Endothelial cell of umbilical vein (primary cell): Measurements from ENCODE around the gene CPA3. TPM values are rescaled to one million over a fixed set of nuclear protein-coding genes. Genes with fewer than 3 reads are reported as not detected.
A peak's percentile ranks its signal among the peaks of the same experiment; 100 is the strongest.

Experiments used
- BruUV-seq: library from RNA; stranded (reverse); fragments of 400-500 nt; replicated peaks from 2 replicates; lab custom pipeline; 2021; lab: Mats Ljungman, UMichigan
- CTCF ChIA-PET: fragments of 300-600, 350-600 bp; sonication (Branson Sonifier 250); formaldehyde crosslinking; loops from one replicate; lab custom pipeline; 2021; ENCODE audit warnings: antibody characterized with exemption, inconsistent platforms; lab: Charles Lee
- POLR2A ChIA-PET: fragments of 300-600, 350-600 bp; sonication (Branson Sonifier 250); formaldehyde crosslinking; loops from one replicate; lab custom pipeline; 2021; ENCODE audit warnings: antibody characterized with exemption, inconsistent platforms; lab: Charles Lee
- DNase-seq: peaks from one replicate; pipeline ENCODE4 v3.0.0-alpha.2; 2011; ENCODE audit warnings: low read depth, low spot score
- FAIRE-seq: peaks from 2 replicates; lab custom pipeline; 2011; peaks lifted over from hg19 to GRCh38; lab: Jason Lieb, UNC
- H2AFZ ChIP-seq: 2 replicates; pipeline ENCODE4 v1.6.0; 2012; ENCODE audit warnings: low read depth, low read length, control low read depth, inconsistent platforms
- H3K27ac ChIP-seq: 2 replicates; pipeline ENCODE4 v1.5.1; 2011; ENCODE audit warnings: low read depth, mild to moderate bottlenecking, control low read depth, low read length, moderate library complexity; ENCODE audit not compliant: insufficient read depth
- H3K27me3 ChIP-seq, 2 experiments: 2 replicates each; pipeline versions ENCODE4 v1.6.0 to v1.6.1; 2011; ENCODE audit warnings: low read length in 2 of 2, mixed read lengths in 1 of 2; ENCODE audit not compliant: control insufficient read depth in 2 of 2, insufficient read depth in 2 of 2
- H3K36me3 ChIP-seq, 2 experiments: 2 replicates in 1 of 2; 3 replicates in 1 of 2; pipeline ENCODE4 v1.5.1; 2011; ENCODE audit warnings: low read length in 2 of 2, mild to moderate bottlenecking in 1 of 2, moderate library complexity in 1 of 2; ENCODE audit not compliant: control insufficient read depth in 2 of 2, insufficient read depth in 2 of 2; ENCODE audit errors: extremely low read depth in 1 of 2
- H3K4me1 ChIP-seq: 3 replicates; pipeline ENCODE4 v1.5.1; 2011; ENCODE audit warnings: mild to moderate bottlenecking, low read length; ENCODE audit not compliant: control insufficient read depth, insufficient read depth; ENCODE audit errors: extremely low read depth
- H3K4me2 ChIP-seq: 2 replicates; pipeline ENCODE4 v1.6.1; 2011; ENCODE audit warnings: low read length, control low read depth, mixed read lengths; ENCODE audit not compliant: insufficient read depth
- H3K4me3 ChIP-seq, 3 experiments: fragments of 200-600 bp in 1 of 3; sonication (generic), shearing (Covaris generic) in 1 of 3; replicated peaks in 1 of 3; 2 replicates each; pipeline ENCODE4 v1.5.1; 2011 to 2016; ENCODE audit warnings: control low read depth in 3 of 3, low read length in 3 of 3, mild to moderate bottlenecking in 2 of 3, inconsistent platforms in 1 of 3, low read depth in 1 of 3, moderate library complexity in 1 of 3; ENCODE audit not compliant: insufficient read depth in 1 of 3
- H3K79me2 ChIP-seq: 2 replicates; pipeline ENCODE4 v1.6.0; 2012; ENCODE audit warnings: low read length, inconsistent platforms; ENCODE audit not compliant: control insufficient read depth, insufficient read depth
- H3K9ac ChIP-seq: replicated peaks from 2 replicates; pipeline ENCODE3; 2011; ENCODE audit warnings: low read length, control low read depth; ENCODE audit not compliant: insufficient read depth; ENCODE audit errors: extremely low read depth
- H3K9me1 ChIP-seq: replicated peaks from 3 replicates; pipeline ENCODE4 v1.6.0; 2011; ENCODE audit warnings: mild to moderate bottlenecking, low read length; ENCODE audit not compliant: control insufficient read depth, insufficient read depth; ENCODE audit errors: extremely low read depth
- H3K9me3 ChIP-seq: replicated peaks from 2 replicates; pipeline ENCODE4 v1.5.1; 2012; ENCODE audit warnings: low read length, inconsistent platforms; ENCODE audit not compliant: control insufficient read depth, insufficient read depth
- H4K20me1 ChIP-seq: replicated peaks from 2 replicates; pipeline ENCODE3; 2011; ENCODE audit warnings: mild to moderate bottlenecking, low read length; ENCODE audit not compliant: control insufficient read depth, insufficient read depth; ENCODE audit errors: extremely low read depth
- CTCF ChIP-seq, 2 donors: IDR thresholded peaks; 1 replicate in 1 of 2; 2 replicates in 1 of 2; pipeline ENCODE4 v1.5.1; 2011; ENCODE audit warnings: low read length in 2 of 2, mild to moderate bottlenecking in 2 of 2, moderate library complexity in 2 of 2, control low read depth in 1 of 2, inconsistent platforms in 1 of 2, low read depth in 1 of 2; ENCODE audit not compliant: insufficient read depth in 1 of 2; ENCODE audit errors: extremely low read depth in 1 of 2
- EZH2 ChIP-seq: IDR thresholded peaks from 2 replicates; pipeline ENCODE4 v1.6.1; 2012; ENCODE audit warnings: borderline replicate concordance, low read depth, mild to moderate bottlenecking, moderate library complexity, low read length, inconsistent platforms; ENCODE audit not compliant: severe bottlenecking
- FOS ChIP-seq: IDR thresholded peaks from 2 replicates; pipeline ENCODE4 v1.6.1; 2011; ENCODE audit warnings: mild to moderate bottlenecking, low read length, moderate library complexity, borderline replicate concordance; ENCODE audit not compliant: insufficient read depth
- GATA2 ChIP-seq: IDR thresholded peaks from 2 replicates; pipeline ENCODE4 v1.7.0; 2011; ENCODE audit warnings: low read depth, mild to moderate bottlenecking, moderate library complexity, mixed read lengths, low read length; ENCODE audit not compliant: insufficient read length, insufficient read depth
- JUN ChIP-seq: IDR thresholded peaks from 2 replicates; pipeline ENCODE4 v1.6.1; 2011; ENCODE audit warnings: borderline replicate concordance, low read depth; ENCODE audit not compliant: insufficient read length, insufficient read depth
- MAX ChIP-seq: IDR thresholded peaks from 2 replicates; pipeline ENCODE4 v1.6.1; 2011; ENCODE audit not compliant: insufficient read depth, insufficient read length
- MYC ChIP-seq: IDR thresholded peaks from one replicate; pipeline ENCODE4 v1.6.1; 2011; ENCODE audit warnings: mild to moderate bottlenecking, low read depth, low read length
- POLR2A ChIP-seq: IDR thresholded peaks from 2 replicates; pipeline ENCODE4 v1.6.1; 2012; ENCODE audit warnings: low read depth, mild to moderate bottlenecking, control low read depth, low read length
- POLR2AphosphoS5 ChIP-seq: IDR thresholded peaks from 2 replicates; pipeline ENCODE4 v1.6.1; 2012; ENCODE audit warnings: low read depth, mild to moderate bottlenecking, control low read depth, low read length, moderate library complexity; ENCODE audit not compliant: insufficient read depth
- dilution Hi-C: fragments of 300-500 bp; cut with MboI; formaldehyde crosslinking; loops from one replicate; pipeline ENCODE4 v1.15.0; 2019; ENCODE audit warnings: low sequenced_read_pairs; ENCODE audit not compliant: extremely low pct_ligation_motif_present
- intact Hi-C: fragments of 100-400 bp; cut with micrococcal nuclease; formaldehyde crosslinking; loops from one replicate; pipeline ENCODE4 v1.10.0; 2022
- polyA plus RNA-seq, 4 experiments: library from polyadenylated mRNA; depleted of rRNA in 3 of 4; stranded (reverse) in 3 of 4; unstranded in 1 of 4; fragments of >200 nt; gene quantifications; 2 replicates each; pipeline versions ENCODE4 v1.2.1 to v1.2.3, GENCODE V29; 2011 to 2012; ENCODE audit warnings: missing spikeins in 1 of 4
- total RNA-seq: library from RNA; stranded (reverse); gene quantifications from 2 replicates; pipeline ENCODE4 v1.2.3, GENCODE V29; 2021

The CPA3 gene
- total and polyA plus RNA-seq, 2 donors (not counting 3 experiments of a cell fraction or from before 2014, with no cell fraction given): 1.7 to 6.4 TPM

GRCh38 chr3:148880681-148881080 lies 15.6 kb downstream of the CPA3 start:
- POLR2A ChIA-PET: no interaction called here
- Histone ChIP-seq H3K4me2 (peak overlapping the region; percentile 57), H3K9me1 (peaks cover 2% of the 10 kb centered on the region), H3K4me3 (no peak overlapping the region), H3K4me1 (peaks cover 36% of the 10 kb centered on the region), H3K36me3 (no peaks in the 10 kb centered on the region), H2AFZ (no peak overlapping the region), H3K9me3 (no peaks in the 10 kb centered on the region), H3K9ac (no peak overlapping the region), H4K20me1 (no peaks in the 10 kb centered on the region), H3K27me3 (no peaks in the 10 kb centered on the region), H3K79me2 (no peaks in the 10 kb centered on the region), H3K27ac (peak overlapping the region; percentile 35)
- dilution Hi-C loops: no loop called here
- CTCF ChIA-PET: interaction anchor here (1.0 to 1.9 kb wide), 7 partner anchors 12 to 75 kb away, joined by 3 to 14 read pairs (median 4); no protein-coding TSS in a partner anchor
- intact Hi-C loops: no loop called here
- no TSS peak for BruUV-seq
- TF ChIP-seq EZH2 (no peak), CTCF (IDR thresholded peaks at IDR 0.05; ENCODE audit: extremely low read depth in 1 of 2, insufficient read depth in 1 of 2, low read depth in 1 of 2, low read length in 2 of 2) (no peak), POLR2AphosphoS5 (no peak), GATA2 (no peak), MAX (no peak), POLR2A (no peak), FOS (no peak), MYC (no peak), JUN (no peak)
- no peak for FAIRE-seq
- DNase-seq: no peak
